HEK293 (cell line): ENCODE data around the gene PKP3.

Experiments used
- CTCF ChIA-PET: fragments of 350-600 bp; formaldehyde crosslinking; extraction: SDS; loops from one replicate; lab custom pipeline; 2021; ENCODE audit warnings: antibody characterized with exemption; lab: Yijun Ruan, JAX
- POLR2A ChIA-PET: fragments of 300-600 bp; formaldehyde crosslinking; extraction: SDS; loops from one replicate; lab custom pipeline; 2020; ENCODE audit warnings: antibody characterized with exemption, inconsistent platforms; lab: Yijun Ruan, JAX
- H3K27ac ChIP-seq: fragments of 200-500 bp; sonication (Bioruptor generic); 2 replicates; pipeline ENCODE4 v1.5.1; 2014; ENCODE audit warnings: low read depth, low read length, control low read depth, inconsistent platforms; ENCODE audit errors: extremely low read depth
- H3K36me3 ChIP-seq, 2 experiments: fragments of 200-500 bp in 1 of 2; sonication (Bioruptor generic) in 1 of 2; 1 replicate in 1 of 2; 2 replicates in 1 of 2; pipeline ENCODE4 v1.5.1; 2014 to 2017; ENCODE audit warnings: inconsistent platforms in 2 of 2, low read length in 2 of 2; ENCODE audit not compliant: control insufficient read depth in 2 of 2, insufficient read depth in 1 of 2
- H3K4me1 ChIP-seq: fragments of 200-500 bp; sonication (Bioruptor generic); 2 replicates; pipeline ENCODE4 v1.5.1; 2014; ENCODE audit warnings: mild to moderate bottlenecking, low read length, inconsistent platforms; ENCODE audit not compliant: control insufficient read depth, insufficient read depth
- H3K4me3 ChIP-seq: 2 replicates; pipeline ENCODE4 v1.5.1; 2011; ENCODE audit warnings: low read depth, mild to moderate bottlenecking, control low read depth, low read length, moderate library complexity
- H3K9me3 ChIP-seq: fragments of 200-500 bp; sonication (Bioruptor generic); 2 replicates; pipeline ENCODE4 v1.5.1; 2014; ENCODE audit warnings: low read depth, low read length, inconsistent platforms; ENCODE audit not compliant: control insufficient read depth, insufficient read depth
- GLIS2 ChIP-seq: fragments of 450-650 bp; formaldehyde crosslinking; IDR thresholded peaks from 2 replicates; pipeline ENCODE4 v1.5.1; 2016; ENCODE audit warnings: missing biosample characterization, missing genetic modification characterization
- HOXC10 ChIP-seq: sonication (generic); formaldehyde crosslinking; IDR thresholded peaks from 2 replicates; pipeline ENCODE4 v1.8.1; 2023; ENCODE audit warnings: mild to moderate bottlenecking, missing genetic modification reagents
- KLF10 ChIP-seq: fragments of 450-650 bp; IDR thresholded peaks from 2 replicates; pipeline ENCODE4 v1.5.1; 2018; ENCODE audit warnings: missing biosample characterization, mild to moderate bottlenecking, missing genetic modification characterization
- PRDM4 ChIP-seq: fragments of 450-650 bp; formaldehyde crosslinking; IDR thresholded peaks from 2 replicates; pipeline ENCODE4 v1.5.1; 2017; ENCODE audit warnings: missing biosample characterization, missing genetic modification characterization
- RBAK ChIP-seq: fragments of 450-650 bp; formaldehyde crosslinking; IDR thresholded peaks from 2 replicates; pipeline ENCODE4 v1.5.1; 2016; ENCODE audit warnings: missing biosample characterization, missing genetic modification characterization
- WT1 ChIP-seq: fragments of 450-650 bp; formaldehyde crosslinking; IDR thresholded peaks from 2 replicates; pipeline ENCODE4 v1.5.1; 2016; ENCODE audit warnings: missing biosample characterization, missing genetic modification characterization
- ZNF10 ChIP-seq: fragments of 450-650 bp; formaldehyde crosslinking; IDR thresholded peaks from 2 replicates; pipeline ENCODE4 v1.5.1; 2017; ENCODE audit warnings: missing biosample characterization, missing genetic modification characterization
- ZNF133 ChIP-seq: fragments of 450-650 bp; formaldehyde crosslinking; IDR thresholded peaks from 2 replicates; pipeline ENCODE4 v1.5.1; 2016; ENCODE audit warnings: missing biosample characterization, missing genetic modification characterization
- ZNF274 ChIP-seq, 2 experiments: fragments of 200-500 bp in 1 of 2; fragments of 450-650 bp in 1 of 2; sonication (Bioruptor generic) in 1 of 2; formaldehyde crosslinking in 1 of 2; IDR thresholded peaks; 2 replicates each; pipeline versions ENCODE4 v1.5.1 to v1.6.1; 2014 to 2016; ENCODE audit warnings: borderline replicate concordance in 1 of 2, inconsistent platforms in 1 of 2, low read length in 1 of 2, missing biosample characterization in 1 of 2, missing genetic modification characterization in 1 of 2
- ZNF311 ChIP-seq: fragments of 450-650 bp; formaldehyde crosslinking; IDR thresholded peaks from 2 replicates; pipeline ENCODE4 v1.5.1; 2017; ENCODE audit warnings: missing biosample characterization, missing genetic modification characterization, borderline replicate concordance
- ZNF394 ChIP-seq: fragments of 450-650 bp; formaldehyde crosslinking; IDR thresholded peaks from 2 replicates; pipeline ENCODE4 v1.5.1; 2016; ENCODE audit warnings: missing biosample characterization, missing genetic modification characterization, mild to moderate bottlenecking, moderate library complexity, borderline replicate concordance
- ZNF404 ChIP-seq: fragments of 450-650 bp; formaldehyde crosslinking; IDR thresholded peaks from 2 replicates; pipeline ENCODE4 v1.5.1; 2017; ENCODE audit warnings: missing biosample characterization, missing genetic modification characterization
- ZNF510 ChIP-seq: fragments of 450-650 bp; formaldehyde crosslinking; IDR thresholded peaks from 2 replicates; pipeline ENCODE4 v1.5.1; 2018; ENCODE audit warnings: mild to moderate bottlenecking, missing genetic modification characterization, missing biosample characterization; ENCODE audit not compliant: insufficient replicate concordance
- ZNF518A ChIP-seq: fragments of 450-650 bp; formaldehyde crosslinking; conservative IDR thresholded peaks from 2 replicates; pipeline ENCODE4 v1.5.1; 2016; ENCODE audit warnings: low read depth, missing biosample characterization, missing genetic modification characterization
- ZNF530 ChIP-seq: fragments of 450-650 bp; formaldehyde crosslinking; IDR thresholded peaks from 2 replicates; pipeline ENCODE4 v1.5.1; 2016; ENCODE audit warnings: low read depth, missing biosample characterization, missing genetic modification characterization
- ZNF610 ChIP-seq: fragments of 450-650 bp; formaldehyde crosslinking; IDR thresholded peaks from 2 replicates; pipeline ENCODE4 v1.5.1; 2016; ENCODE audit warnings: missing biosample characterization, missing genetic modification characterization, borderline replicate concordance
- ZNF629 ChIP-seq: fragments of 450-650 bp; formaldehyde crosslinking; IDR thresholded peaks from 2 replicates; pipeline ENCODE4 v1.5.1; 2017; ENCODE audit warnings: missing biosample characterization, missing genetic modification characterization
- ZNF704 ChIP-seq: fragments of 450-650 bp; formaldehyde crosslinking; IDR thresholded peaks from 2 replicates; pipeline ENCODE4 v1.5.1; 2016; ENCODE audit warnings: missing biosample characterization, missing genetic modification characterization
- ZNF76 ChIP-seq: fragments of 450-650 bp; formaldehyde crosslinking; IDR thresholded peaks from 2 replicates; pipeline ENCODE4; 2016; ENCODE audit warnings: low read depth, missing biosample characterization, missing genetic modification characterization, borderline replicate concordance
- ZNF843 ChIP-seq: fragments of 450-650 bp; formaldehyde crosslinking; IDR thresholded peaks from 2 replicates; pipeline ENCODE4 v1.5.1; 2016; ENCODE audit warnings: missing biosample characterization, missing genetic modification characterization
- TF ChIP-seq, protein P1 (sequence below): fragments of 450-650 bp; formaldehyde crosslinking; IDR thresholded peaks from 2 replicates; pipeline ENCODE4 v1.5.1; 2017; ENCODE audit warnings: missing biosample characterization, mild to moderate bottlenecking, missing genetic modification characterization, moderate library complexity

Gene PKP3

DNA sequence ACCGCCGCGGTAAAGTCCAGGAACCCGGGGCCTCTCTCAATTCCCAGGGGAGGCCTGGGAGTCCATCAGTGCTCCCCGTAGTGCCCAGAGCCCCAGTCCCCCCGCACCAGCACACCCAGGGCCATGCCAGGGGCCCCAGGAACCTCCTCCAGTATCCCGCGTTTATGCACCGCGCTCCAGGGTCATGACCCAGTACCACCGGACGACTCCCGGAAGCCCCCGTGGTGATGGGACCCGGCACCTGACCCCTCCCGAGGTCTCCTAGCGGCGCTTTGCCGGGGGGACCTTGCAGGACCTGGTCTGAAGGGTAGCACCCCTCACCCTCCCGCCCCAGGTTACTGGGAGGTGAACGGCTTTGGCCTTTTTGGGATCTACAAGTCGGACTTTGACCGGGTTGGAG, 13.5 kb upstream of the PKP3 start:
- H3K4me3 ChIP-seq, result no peak overlapping the region
- ChIA-PET POLR2A (no interaction called here), CTCF (no interaction called here)
- H3K4me1 ChIP-seq, result no peaks in the 10 kb centered on the region
- peaks cover 0 to 51% of the 10 kb centered on the region in 2 experiments; a peak in 1 of 3 replicates for H3K36me3 ChIP-seq
- no peak overlapping the region for H3K27ac ChIP-seq
- TF ChIP-seq ZNF629 (no peak), ZNF394 (tag by site-specific recombination) (no peak), ZNF843 (no peak), ZNF610 (tag by site-specific recombination) (no peak), ZNF518A (tag by site-specific recombination) (no peak), ZNF510 (no peak), ZNF76 (no peak), KLF10 (tag by site-specific recombination) (no peak), GLIS2 (tag by site-specific recombination) (no peak), ZNF274 (IDR thresholded peaks at IDR 0.05; ENCODE audit: low read length) (no peak), ZNF274 (tag by site-specific recombination; IDR thresholded peaks at IDR 0.05; ENCODE audit: borderline replicate concordance) (no peak), WT1 (tag by site-specific recombination) (no peak), ZNF530 (tag by site-specific recombination) (no peak), ZNF10 (tag by site-specific recombination) (no peak)
- TF ChIP-seq, protein P1, sequence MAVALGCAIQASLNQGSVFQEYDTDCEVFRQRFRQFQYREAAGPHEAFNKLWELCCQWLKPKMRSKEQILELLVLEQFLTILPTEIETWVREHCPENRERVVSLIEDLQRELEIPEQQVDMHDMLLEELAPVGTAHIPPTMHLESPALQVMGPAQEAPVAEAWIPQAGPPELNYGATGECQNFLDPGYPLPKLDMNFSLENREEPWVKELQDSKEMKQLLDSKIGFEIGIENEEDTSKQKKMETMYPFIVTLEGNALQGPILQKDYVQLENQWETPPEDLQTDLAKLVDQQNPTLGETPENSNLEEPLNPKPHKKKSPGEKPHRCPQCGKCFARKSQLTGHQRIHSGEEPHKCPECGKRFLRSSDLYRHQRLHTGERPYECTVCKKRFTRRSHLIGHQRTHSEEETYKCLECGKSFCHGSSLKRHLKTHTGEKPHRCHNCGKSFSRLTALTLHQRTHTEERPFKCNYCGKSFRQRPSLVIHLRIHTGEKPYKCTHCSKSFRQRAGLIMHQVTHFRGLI (tag by site-specific recombination), result no peak
- no peaks in the 10 kb centered on the region for H3K9me3 ChIP-seq

GRCh38 chr11:380996-381395, 13.0 kb upstream of the PKP3 start:
- CTCF ChIA-PET, result no interaction called here
- H3K4me1 ChIP-seq, result no peaks in the 10 kb centered on the region
- TF ChIP-seq ZNF133 (tag by site-specific recombination) (no peak), HOXC10 (CRISPR knock-in tag) (no peak), ZNF311 (tag by site-specific recombination) (no peak), ZNF404 (tag by site-specific recombination) (no peak), PRDM4 (tag by site-specific recombination) (no peak), RBAK (no peak), GLIS2 (tag by site-specific recombination) (no peak), ZNF704 (tag by site-specific recombination) (no peak)
- TF ChIP-seq, all 188 proteins: peak for 0
- POLR2A ChIA-PET, result no interaction called here
- Histone ChIP-seq H3K9me3 (no peaks in the 10 kb centered on the region), H3K27ac (no peak overlapping the region), H3K4me3 (no peak overlapping the region), H3K36me3 (peaks cover 0 to 48% of the 10 kb centered on the region in 2 experiments; a peak in 1 of 3 replicates)
